Activated T-cell treated with anti-CD3 and anti-CD28 coated beads, Interleukin-2, amount 50 U/mL, for 48 hours (primary cell): Measurements from ENCODE around the gene ASPM.
"Not testable (repeated sequence)": the region's sequence is repeated elsewhere in the genome, so short reads cannot be mapped to it uniquely, and the experiment has no call there.

Experiments
- DNase-seq, 2 experiments: peaks; one replicate each; pipeline ENCODE4 v3.0.0-alpha.2; 2020

Gene ASPM

GRCh38 chr1:197067457-197067818 lies 79.0 kb downstream of the ASPM start:
- no peak for DNase-seq

DNA sequence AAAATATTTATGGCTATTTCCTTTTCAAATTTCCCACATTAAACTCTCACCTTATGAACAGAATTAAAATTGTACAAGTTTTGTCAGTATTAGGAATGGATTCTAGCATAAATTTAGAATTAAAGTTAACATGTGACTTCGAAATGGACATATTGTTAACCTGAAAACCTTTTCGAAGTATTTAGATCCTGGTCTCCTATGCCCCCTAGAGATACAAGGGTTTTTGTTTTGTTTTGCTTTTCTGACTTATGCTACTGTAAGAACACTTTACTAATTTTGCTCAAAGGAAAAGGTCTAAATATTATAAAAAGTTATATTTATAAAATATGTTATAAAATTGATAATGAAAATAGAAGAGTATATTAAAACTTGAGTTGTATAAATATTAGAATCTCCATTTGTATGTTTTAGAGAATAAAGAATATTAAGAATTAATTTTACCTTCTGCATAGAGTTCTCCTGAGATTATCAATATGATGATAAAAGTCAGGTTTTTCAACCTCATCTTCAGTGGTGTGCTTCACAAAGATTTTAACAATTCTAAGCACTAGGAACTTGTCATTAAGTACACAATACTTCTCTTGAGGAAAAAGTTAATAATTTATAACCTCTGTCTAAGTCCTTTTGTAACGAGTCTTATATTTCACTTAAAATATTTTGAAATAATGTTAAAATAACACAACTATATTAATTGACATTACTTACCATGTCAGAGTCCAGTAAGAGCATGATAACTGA lies 79.6 kb downstream of the ASPM start, which contains the start of gene F13B:
Gene F13B (minus strand): TSS at position 542 of the 738 bp plus-strand sequence. CDS start 37 bp downstream, at position 505.
- DNase-seq = no peak

- DNase-seq = no peak
Observed at GRCh38 chr1:197066277-197066676, 80.2 kb downstream of the ASPM start.

DNA sequence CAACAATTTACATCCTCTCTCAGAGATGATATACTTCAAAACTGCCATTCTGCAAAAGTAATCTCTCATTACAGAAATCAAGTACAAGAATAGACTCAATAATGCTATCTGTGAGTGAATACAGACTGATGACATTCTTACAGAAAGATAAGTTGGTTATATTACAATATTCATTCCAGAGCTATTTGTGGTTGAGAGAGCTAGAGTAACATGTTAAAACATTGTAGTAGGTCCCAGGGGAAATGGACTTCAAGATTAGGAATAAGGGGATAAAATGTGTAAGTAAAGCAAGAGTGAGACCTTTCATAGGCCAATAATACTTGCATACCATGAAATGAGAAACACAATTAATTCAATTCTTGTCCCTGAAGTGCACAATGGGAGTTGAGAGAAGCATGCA lies 80.9 kb downstream of the ASPM start:
- no peak for DNase-seq

DNA sequence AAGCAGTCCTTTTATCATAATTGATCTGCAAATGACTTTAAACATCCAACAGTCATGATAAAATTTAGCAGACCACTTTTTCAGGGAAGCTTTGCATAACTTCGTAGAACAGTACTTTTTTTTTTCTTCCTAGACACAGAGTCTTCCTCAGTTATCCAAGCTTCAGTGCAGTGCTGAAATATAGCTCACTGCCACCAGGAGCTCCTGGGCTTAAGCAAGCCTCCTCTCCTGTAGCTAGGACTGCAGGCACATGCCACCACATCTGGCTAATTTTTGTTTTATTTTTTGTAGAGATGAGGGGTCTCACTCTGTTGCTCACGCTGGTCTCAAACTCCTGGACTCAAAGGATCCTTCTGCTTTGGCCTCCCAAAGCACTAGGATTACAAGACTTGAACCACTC lies 83.3 kb downstream of the ASPM start:
- no peak for DNase-seq

DNA sequence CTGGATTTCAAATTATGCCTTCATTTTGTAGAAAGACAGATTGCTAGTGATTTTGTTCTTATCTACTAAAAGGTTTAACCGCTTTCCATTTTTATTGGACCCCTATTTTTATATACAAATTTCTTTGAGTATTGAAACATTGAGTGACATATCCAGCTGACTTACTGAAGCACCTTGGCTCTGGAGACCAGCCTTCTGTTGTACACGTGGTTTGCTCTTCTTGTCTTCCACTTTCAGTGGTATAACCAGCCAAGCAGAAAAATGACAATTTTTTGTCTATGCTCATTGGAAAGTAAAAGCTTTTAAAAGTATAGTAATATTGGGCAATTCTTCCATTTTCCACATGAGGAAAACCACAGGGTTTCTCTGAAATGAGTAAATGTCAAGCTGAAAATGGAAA lies 83.8 kb downstream of the ASPM start:
- no peak for DNase-seq

- no peak for DNase-seq
Observed at GRCh38 chr1:197049100-197049499, 97.4 kb downstream of the ASPM start.

DNA sequence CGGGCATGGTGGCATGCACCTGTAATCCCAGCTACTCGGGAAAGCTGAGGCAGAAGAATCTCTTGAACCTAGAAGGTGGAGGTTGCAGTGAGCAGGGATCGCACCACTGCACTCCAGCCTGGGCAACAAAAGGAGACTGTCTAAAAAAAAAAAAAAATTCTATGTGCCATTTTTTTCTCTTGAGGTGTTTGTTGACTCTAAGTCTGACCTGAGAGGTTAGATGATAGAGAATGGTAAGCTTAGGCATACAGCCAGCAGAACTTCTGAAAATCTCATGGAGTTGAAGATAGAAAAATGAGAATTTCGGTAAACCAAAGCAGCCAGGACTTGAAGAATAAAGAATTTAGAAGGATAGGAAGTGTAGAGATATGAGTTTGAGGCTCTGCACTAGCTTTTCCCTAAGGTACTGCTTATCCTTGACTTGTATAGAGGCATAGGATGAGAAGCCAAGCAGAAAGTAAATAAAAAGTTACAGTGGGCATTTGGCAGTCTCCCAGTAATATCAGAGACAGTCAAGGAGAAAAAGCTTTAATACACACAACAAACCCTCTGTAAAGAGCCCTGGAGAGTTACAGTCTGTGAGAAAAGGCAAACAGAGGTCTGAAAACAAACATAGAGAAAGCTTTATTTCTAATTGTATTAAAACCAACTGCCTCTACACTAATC lies 103.7 kb downstream of the ASPM start:
- no peak for DNase-seq

DNA sequence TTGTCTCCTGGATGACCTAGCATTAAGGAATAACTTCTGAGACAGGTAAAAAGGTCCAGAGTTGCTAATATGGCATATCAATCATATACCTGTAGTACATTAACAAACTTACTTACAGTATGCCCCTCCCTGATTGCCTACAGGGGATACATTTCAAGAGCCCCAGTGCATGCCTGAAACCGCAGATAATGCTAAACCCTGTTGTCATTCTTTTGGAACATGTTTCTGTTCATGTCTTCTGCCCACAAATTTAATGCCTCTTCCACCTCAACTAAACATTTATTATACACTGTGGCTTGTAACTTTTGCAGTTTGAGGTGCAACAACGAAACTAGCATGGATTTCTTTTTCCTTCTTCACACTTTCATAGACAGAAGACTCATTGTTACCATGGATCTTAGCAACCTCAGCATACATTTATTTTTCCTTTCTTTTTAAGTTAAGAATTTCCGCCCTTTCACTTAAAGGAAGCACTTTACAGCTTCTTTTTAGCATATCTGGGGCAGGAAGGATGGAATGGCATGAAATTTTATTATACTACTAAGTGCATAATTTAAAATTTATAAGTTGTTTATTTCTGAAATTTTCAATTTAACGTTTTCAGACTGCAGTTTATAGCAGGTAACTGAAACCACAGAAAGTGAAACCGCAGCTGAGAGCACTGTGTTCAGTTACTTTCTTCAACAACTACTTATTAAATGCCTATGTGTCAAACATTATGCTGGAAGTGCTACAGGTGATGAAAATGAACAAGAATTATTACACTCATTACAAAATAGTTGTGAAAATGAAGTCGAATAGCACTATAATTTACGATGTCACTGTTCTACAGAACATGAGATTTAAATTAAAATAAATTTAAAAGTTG lies 104.7 kb downstream of the ASPM start:
- DNase-seq = no peak

- DNase-seq = no peak
Observed at GRCh38 chr1:197036861-197037260, 109.6 kb downstream of the ASPM start.

GRCh38 chr1:197034631-197035339 lies 111.7 kb downstream of the ASPM start:
- not testable (repeated sequence) for DNase-seq
